GM21367 (cell line): ENCODE results near the gene RRP8.

ENCODE experiments used
- ATAC-seq: cut with Tn5 transposase; IDR thresholded peaks from one replicate; pipeline ENCODE4 v1.9.1; 2021; ENCODE audit not compliant: unreplicated experiment

RRP8 gene

DNA sequence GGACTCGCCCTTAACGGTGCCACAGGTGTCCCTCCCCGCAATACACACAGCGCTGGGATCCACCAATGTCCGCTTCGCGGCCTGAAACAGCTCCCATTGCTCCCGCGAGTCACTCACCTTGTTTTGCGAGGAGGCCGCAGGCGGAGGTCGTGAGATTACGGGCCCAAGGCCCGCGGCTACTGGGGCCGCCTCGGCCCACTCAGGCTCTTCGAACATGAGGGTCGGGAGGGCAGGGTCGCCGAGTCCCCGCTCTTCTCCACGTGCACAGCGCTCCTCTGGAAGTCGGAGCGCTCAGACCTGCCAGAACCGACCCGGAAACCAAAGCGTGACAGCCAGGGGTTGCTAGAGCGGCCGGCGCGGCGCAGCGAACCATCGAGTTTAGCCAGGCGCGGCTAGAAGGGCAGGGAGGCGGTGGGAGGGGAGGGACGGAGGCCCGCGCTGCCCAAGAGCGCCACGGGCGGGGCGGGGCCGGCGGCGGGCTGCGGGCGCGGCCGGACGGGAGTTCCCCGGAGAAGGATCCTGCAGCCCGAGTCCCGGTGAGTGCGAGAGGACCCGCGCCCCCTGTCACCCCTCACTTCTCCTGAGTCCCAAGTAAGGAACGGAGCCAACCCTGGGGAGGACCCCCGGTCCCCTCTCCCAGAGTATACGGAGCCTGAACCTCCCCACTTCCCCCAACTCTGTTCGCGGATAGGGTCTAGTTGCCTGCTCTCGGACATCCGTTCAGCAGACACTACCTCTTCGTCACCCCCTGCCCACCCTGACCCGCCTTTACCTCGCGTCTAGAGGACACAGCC lies at the start of gene RRP8, which contains the start of gene ILK:
Gene RRP8 (minus strand): TSS at position 330 of the 794 bp plus-strand sequence. CDS start 114 bp downstream, at position 216.
Gene ILK (plus strand): TSS at position 488 of the 794 bp plus-strand sequence. CDS start 498 bp downstream, outside the sequence.
- peak; percentile 63 for ATAC-seq

GRCh38 chr11:6653097-6653496 lies 49.7 kb upstream of the RRP8 start:
- no peak for ATAC-seq

DNA sequence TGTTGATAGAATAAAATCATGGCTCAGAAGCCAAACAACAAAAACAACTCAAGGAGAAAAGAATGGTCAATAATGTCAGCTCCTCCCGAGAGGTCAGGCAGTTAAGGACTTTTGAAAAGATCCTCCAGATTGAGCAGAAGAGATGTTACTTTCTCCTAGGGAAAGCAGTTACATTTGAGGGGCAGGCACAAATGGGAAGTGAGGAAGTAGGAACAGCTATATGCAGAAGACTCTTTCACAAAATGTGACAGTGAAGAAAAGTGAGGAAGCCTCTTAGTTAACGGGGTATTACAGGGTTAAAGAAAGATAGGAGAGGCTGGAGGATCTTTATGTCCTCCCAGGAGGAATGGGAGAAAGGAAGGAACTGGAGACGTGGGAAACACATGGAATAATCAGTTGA lies 48.8 kb upstream of the RRP8 start:
- no peak for ATAC-seq

DNA sequence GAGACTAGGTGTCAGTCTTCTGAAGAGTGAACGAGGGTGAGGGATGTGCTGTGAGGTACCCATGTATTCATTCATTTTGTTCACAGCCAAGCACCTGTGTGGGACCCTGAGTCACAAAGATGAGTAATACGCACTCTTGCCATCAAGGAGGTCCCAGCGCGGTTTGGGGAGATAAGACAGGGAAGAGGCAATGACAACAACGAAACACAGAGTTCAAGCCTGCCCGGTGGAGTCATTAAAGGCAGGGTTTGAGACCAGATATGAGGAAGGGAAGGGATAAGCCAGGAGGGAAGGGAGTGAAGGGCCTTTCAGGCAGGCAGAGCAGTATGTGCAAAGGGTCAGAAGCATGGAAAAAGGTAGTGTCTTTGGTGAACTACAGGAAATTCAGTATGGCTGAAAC lies 47.6 kb upstream of the RRP8 start:
- no peak for ATAC-seq

- no peak for ATAC-seq
Measured at GRCh38 chr11:6650104-6650503, 46.7 kb upstream of the RRP8 start.

GRCh38 chr11:6648501-6648900 lies 45.1 kb upstream of the RRP8 start:
- no peak for ATAC-seq

- no peak for ATAC-seq
Measured at GRCh38 chr11:6647836-6648235, 44.4 kb upstream of the RRP8 start.

- ATAC-seq, result peak; percentile 76
Measured at GRCh38 chr11:6646918-6647679, 43.7 kb upstream of the RRP8 start.

- no peak for ATAC-seq
Measured at GRCh38 chr11:6646576-6646917, 43.1 kb upstream of the RRP8 start.

- no peak for ATAC-seq
Measured at GRCh38 chr11:6646071-6646470, 42.7 kb upstream of the RRP8 start.

GRCh38 chr11:6642957-6643356 lies 39.5 kb upstream of the RRP8 start:
- no peak for ATAC-seq

GRCh38 chr11:6640985-6641701 lies 37.7 kb upstream of the RRP8 start:
- ATAC-seq, result no peak

- no peak for ATAC-seq
Measured at GRCh38 chr11:6640036-6640984, 36.9 kb upstream of the RRP8 start.

DNA sequence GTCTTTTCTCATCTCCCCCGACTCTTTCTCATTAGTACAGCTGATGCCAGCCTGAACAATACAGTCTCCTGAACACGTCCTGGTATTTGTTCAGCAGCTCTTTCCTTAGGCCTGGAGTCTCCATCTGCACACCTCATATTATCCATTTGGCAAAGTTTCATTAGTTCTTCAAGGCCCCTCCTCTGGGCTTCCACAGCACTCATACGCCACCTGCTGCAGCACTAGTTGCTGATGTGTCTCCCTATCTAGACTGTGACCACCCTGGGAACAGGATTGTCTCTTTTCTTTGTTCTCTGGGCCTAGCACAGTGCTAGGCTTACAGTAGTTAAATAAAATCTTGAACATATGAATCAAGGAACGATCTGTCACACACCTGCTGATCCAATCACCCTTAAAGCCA lies 35.0 kb upstream of the RRP8 start:
- no peak for ATAC-seq

DNA sequence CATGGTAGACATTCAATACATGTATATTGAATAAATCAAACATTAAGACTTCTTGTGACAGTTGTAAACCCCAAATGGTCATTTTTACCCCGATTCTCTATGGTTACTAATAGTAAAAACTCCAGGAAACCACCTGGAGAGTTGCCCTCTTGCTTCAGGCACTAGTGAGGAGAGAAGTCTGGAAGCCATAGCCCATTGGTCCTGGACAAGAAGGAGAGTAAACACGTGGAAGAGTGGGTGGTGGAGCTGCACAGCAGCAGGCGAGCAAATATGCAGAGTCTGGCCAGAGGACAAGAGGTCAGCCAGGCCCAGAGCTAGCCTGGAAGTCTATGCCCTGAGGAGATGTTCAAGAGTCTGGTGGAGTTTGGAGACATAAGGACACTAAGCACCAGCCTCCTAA lies 34.5 kb upstream of the RRP8 start:
- ATAC-seq, result no peak

- no peak for ATAC-seq
Measured at GRCh38 chr11:6636480-6636879, 33.1 kb upstream of the RRP8 start.

DNA sequence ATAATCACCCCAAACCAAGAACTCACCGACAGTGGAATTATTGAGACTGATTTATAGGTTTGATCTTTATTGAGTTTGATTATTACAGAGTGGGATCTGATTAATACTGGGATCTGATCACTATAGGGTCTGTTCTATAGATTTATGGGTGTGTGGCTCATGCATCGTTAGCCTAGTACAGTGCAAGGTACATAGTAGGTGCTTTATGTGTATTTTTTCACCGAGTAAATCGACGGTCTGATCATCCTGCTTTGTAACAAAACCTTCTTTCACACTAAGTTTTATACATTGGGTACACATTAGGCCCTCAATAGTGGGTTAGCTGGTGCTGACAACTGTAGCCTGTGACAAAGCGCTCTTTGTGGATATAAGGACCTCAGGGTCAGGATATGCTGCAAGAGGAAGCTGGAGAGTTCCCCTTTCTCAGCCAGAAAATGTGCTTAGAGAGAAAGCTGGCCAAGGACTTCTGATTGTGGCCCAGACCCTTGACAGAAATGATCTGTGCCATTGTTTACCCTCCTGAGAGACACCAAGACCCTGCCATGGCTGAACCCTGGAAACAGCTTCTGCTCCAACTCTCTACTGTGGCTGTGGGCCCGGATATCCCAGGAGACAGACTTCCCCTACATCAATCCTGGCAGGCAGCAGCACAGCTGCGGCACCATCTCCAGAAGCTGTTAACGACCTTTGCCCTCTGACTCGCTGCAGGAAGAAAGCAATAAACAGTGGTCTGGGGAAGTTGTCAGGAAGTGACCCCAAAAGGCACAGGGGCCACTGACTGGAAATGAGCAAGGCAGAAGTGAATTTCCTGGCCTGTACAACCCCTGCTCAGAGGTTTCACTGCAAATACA lies 31.9 kb upstream of the RRP8 start:
- ATAC-seq, result no peak

GRCh38 chr11:6634534-6634933 lies 31.1 kb upstream of the RRP8 start:
- no peak for ATAC-seq
